Measurements from ENCODE around the gene SH3PXD2A. TPM values are rescaled to one million over a fixed set of nuclear protein-coding genes. Genes with fewer than 3 reads are reported as not detected.

SH3PXD2A gene
- total and polyA plus RNA-seq, 10 of the 15 experiments (the other 5 are each of a cell fraction or from before 2014, with no cell fraction given), result 0.63 to 14.0 (median 4.4) TPM

DNA sequence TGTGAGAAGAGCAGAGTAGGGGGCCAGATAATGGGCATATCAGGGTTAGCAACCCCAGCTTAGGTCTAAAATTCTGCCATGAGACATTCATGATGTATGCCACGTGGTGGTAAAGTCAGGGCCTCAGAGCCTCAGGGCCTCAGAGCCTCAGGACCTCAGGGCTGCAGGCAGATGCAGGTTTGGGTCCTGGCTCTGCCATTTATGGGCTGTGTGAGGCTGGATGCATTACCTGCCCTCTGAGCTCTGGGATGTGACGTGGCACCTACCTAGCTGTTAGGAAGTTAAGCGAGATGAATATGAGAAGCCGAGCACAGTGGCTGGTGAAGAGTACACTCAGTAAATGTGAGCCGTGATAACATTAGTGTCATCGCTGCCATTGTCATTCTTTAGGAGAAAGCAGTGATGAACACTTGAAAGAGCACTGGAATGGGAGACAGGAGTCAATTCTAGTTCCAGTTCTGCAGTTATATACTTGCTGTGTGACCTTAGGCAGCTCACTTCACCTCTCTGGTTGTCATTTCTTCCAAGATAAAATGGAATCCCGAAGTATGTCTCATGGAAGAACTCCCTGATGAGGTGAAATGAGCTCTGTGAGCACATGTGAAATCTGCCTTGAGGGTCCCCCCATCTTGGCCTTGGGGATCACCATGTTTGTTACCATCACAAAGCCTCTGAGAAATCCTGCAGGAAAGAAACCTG is 127.2 kb downstream of the SH3PXD2A start:
- H4K20me1 ChIP-seq (ENCODE audit: control insufficient read depth, insufficient read depth), result no peaks in the 10 kb centered on the region
- H3K4me1 ChIP-seq (ENCODE audit: control insufficient read depth, insufficient read depth, low read length), result no peaks in the 10 kb centered on the region
- ATAC-seq, result no peak
- no peak overlapping the region for H2AFZ ChIP-seq (ENCODE audit: control insufficient read depth, low read depth, low read length)
- in situ Hi-C loops (cut with MboI) (no loop called here), intact Hi-C loops (cut with micrococcal nuclease; ENCODE audit: unreplicated experiment) (no loop called here)
- no peak overlapping the region for H3K27ac ChIP-seq (ENCODE audit: control insufficient read depth, insufficient read depth)
- SMC1A ChIA-PET (ENCODE audit: uncharacterized antibody, unreplicated experiment), result interaction anchor here (1.1 to 1.5 kb wide), 2 partner anchors 15 to 32 kb away, joined by 3 read pairs; no protein-coding TSS in a partner anchor
- H3K9me3 ChIP-seq (replicated peaks; ENCODE audit: control insufficient read depth, insufficient read depth, low read length), result no peaks in the 10 kb centered on the region
- no peak overlapping the region for H3K9ac ChIP-seq (ENCODE audit: control insufficient read depth, insufficient read depth, low read length)
- no peak for FAIRE-seq
- 36% methylated on average over 7 of the region's 7 CpGs for WGBS (ENCODE audit: insufficient coverage, insufficient replicate concordance, low lambda C conversion rate, missing lambda C conversion rate)
- no peak overlapping the region for H3K4me2 ChIP-seq (ENCODE audit: control insufficient read depth, insufficient read depth)
- no peak for DNase-seq (ENCODE audit: low read depth, low spot score)
- no peaks in the 10 kb centered on the region for H3K36me3 ChIP-seq (ENCODE audit: control insufficient read depth in 2 of 2, insufficient read depth in 2 of 2, low read length in 1 of 2)
- H3K27me3 ChIP-seq (replicated peaks in 1 of 2; ENCODE audit: control insufficient read depth in 2 of 2, insufficient read depth in 2 of 2, low read length in 1 of 2), result peaks cover 0 to 3% of the 10 kb centered on the region in 2 experiments; a peak in 3 of 4 replicates
- CTCF ChIA-PET, result interaction anchor here (1.0 kb wide), 1 partner anchor 42 kb away, joined by 4 read pairs; no protein-coding TSS in a partner anchor
- TF ChIP-seq FOXM1 (IDR thresholded peaks at IDR 0.05; ENCODE audit: low read depth, low read length) (no peak), FOXK2 (IDR thresholded peaks at IDR 0.05) (no peak), POLR2AphosphoS2 (IDR thresholded peaks at IDR 0.05; ENCODE audit: low read depth, low read length) (no peak), SREBF1 (IDR thresholded peaks at IDR 0.05; ENCODE audit: low read length) (no peak), CBFB (IDR thresholded peaks at IDR 0.05; ENCODE audit: low read depth) (no peak), EZH2 (IDR thresholded peaks at IDR 0.05; ENCODE audit: borderline replicate concordance, control insufficient read depth, low read depth, low read length) (no peak), BRCA1 (IDR thresholded peaks at IDR 0.05; ENCODE audit: low read depth, low read length) (no peak), IRF4 (IDR thresholded peaks at IDR 0.05; ENCODE audit: low read depth, low read length) (no peak), SMAD5 (IDR thresholded peaks at IDR 0.05; ENCODE audit: low read depth) (no peak), ZNF24 (IDR thresholded peaks at IDR 0.05) (no peak), TARDBP (IDR thresholded peaks at IDR 0.05; ENCODE audit: borderline replicate concordance) (no peak)
- TF ChIP-seq, protein P1, sequence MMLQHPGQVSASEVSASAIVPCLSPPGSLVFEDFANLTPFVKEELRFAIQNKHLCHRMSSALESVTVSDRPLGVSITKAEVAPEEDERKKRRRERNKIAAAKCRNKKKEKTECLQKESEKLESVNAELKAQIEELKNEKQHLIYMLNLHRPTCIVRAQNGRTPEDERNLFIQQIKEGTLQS (IDR thresholded peaks at IDR 0.05; ENCODE audit: borderline replicate concordance, extremely low read depth, low read depth, low read length), result no peak
- no peaks in the 10 kb centered on the region for H3K79me2 ChIP-seq (ENCODE audit: control insufficient read depth, insufficient read depth, low read length)
- RAD21 ChIA-PET (ENCODE audit: unreplicated experiment), result interaction anchor here (1.5 kb wide), 1 partner anchor 44 kb away, joined by 3 read pairs; no protein-coding TSS in a partner anchor
- POLR2A ChIA-PET, result no interaction called here
- no TSS peak for BruUV-seq (replicated peaks)
- no peak overlapping the region for H3K4me3 ChIP-seq

Data from GM12878 (cell line).